ENCODE results near the gene NFE2L1.
"Not testable (repeated sequence)": the region's sequence is repeated elsewhere in the genome, so short reads cannot be mapped to it uniquely, and the experiment has no call there.

Gene NFE2L1

GRCh38 chr17:48062273-48062672 is 14.1 kb downstream of the NFE2L1 start:
- Histone ChIP-seq H3K36me3 (ENCODE audit: control insufficient read depth, insufficient read depth, low read length) (no peaks in the 10 kb centered on the region), H3K27ac (no peak overlapping the region), H2AFZ (no peak overlapping the region), H3K4me3 (ENCODE audit: low read depth, low read length) (no peak overlapping the region), H3K9me3 (ENCODE audit: control insufficient read depth, low read length) (no peaks in the 10 kb centered on the region), H3K4me1 (peaks cover 3% of the 10 kb centered on the region), H3K9ac (no peak overlapping the region), H3K4me2 (ENCODE audit: low read length) (no peak overlapping the region), H3K79me2 (peaks cover 2% of the 10 kb centered on the region), H3K27me3 (ENCODE audit: control insufficient read depth, insufficient read depth, low read length) (no peaks in the 10 kb centered on the region)
- no peak for TF ChIP-seq CTCF (IDR thresholded peaks at IDR 0.05)

DNA sequence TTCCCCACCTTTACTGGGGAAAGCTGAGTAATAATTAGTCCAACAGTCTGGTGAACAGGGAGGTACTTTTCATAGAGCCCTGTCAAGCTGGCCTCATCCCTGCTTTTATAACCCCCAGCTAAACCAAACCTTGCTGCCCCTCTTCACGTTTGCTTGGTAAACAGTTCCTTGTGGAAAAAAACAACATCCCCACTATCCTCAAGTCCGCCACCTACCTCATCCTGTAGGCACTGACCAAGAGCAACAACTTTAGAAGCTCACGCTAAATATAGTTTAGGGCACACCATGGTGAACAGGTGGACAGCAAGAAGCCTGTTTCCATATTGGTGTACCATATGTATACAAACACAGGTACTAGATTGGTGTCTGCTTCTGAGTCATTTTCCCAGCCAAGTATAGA is 16.5 kb downstream of the NFE2L1 start:
- H3K27me3 ChIP-seq (ENCODE audit: control insufficient read depth, insufficient read depth, low read length): no peaks in the 10 kb centered on the region
- peaks cover 2% of the 10 kb centered on the region for H3K79me2 ChIP-seq
- H3K4me2 ChIP-seq (ENCODE audit: low read length): no peak overlapping the region
- no peak overlapping the region for H3K27ac ChIP-seq
- no peak overlapping the region for H2AFZ ChIP-seq
- H3K36me3 ChIP-seq (ENCODE audit: control insufficient read depth, insufficient read depth, low read length): no peaks in the 10 kb centered on the region
- no peak overlapping the region for H3K9ac ChIP-seq
- H3K9me3 ChIP-seq (ENCODE audit: control insufficient read depth, low read length): no peaks in the 10 kb centered on the region
- no peak overlapping the region for H3K4me3 ChIP-seq (ENCODE audit: low read depth, low read length)
- no peak for TF ChIP-seq CTCF (IDR thresholded peaks at IDR 0.05)
- peaks cover 3% of the 10 kb centered on the region for H3K4me1 ChIP-seq

DNA sequence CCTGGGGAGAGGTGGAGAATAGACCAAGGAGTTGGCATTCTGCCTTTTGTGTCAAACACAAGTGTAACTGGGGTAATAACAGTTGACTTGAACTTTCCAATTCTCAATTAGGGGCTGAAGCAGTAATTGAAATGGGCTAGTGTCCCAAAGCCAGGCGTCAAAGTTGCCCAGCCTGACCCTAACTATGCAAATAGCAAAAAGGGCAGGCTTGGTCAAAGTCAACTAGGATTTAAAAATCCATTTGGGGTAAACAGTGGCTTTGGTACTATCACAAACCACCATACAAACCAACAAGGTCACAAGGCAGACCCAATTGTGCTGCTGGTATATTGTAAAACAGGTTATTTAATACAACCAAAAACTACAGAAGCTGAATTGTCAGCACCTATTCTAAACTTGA is 18.0 kb downstream of the NFE2L1 start:
- Histone ChIP-seq H3K79me2 (peaks cover 2% of the 10 kb centered on the region), H3K9ac (no peak overlapping the region), H3K9me3 (ENCODE audit: control insufficient read depth, low read length) (no peaks in the 10 kb centered on the region), H2AFZ (no peak overlapping the region), H3K27me3 (ENCODE audit: control insufficient read depth, insufficient read depth, low read length) (no peaks in the 10 kb centered on the region), H3K4me1 (peaks cover 3% of the 10 kb centered on the region), H3K36me3 (ENCODE audit: control insufficient read depth, insufficient read depth, low read length) (no peaks in the 10 kb centered on the region), H3K4me3 (ENCODE audit: low read depth, low read length) (no peak overlapping the region), H3K4me2 (ENCODE audit: low read length) (no peak overlapping the region), H3K27ac (no peak overlapping the region)
- TF ChIP-seq CTCF (IDR thresholded peaks at IDR 0.05): no peak

GRCh38 chr17:48066656-48067055 is 18.5 kb downstream of the NFE2L1 start:
- Histone ChIP-seq H3K4me2 (ENCODE audit: low read length) (no peak overlapping the region), H2AFZ (no peak overlapping the region), H3K36me3 (ENCODE audit: control insufficient read depth, insufficient read depth, low read length) (no peaks in the 10 kb centered on the region), H3K79me2 (peaks cover 2% of the 10 kb centered on the region), H3K27ac (no peak overlapping the region), H3K9me3 (ENCODE audit: control insufficient read depth, low read length) (no peaks in the 10 kb centered on the region), H3K27me3 (ENCODE audit: control insufficient read depth, insufficient read depth, low read length) (no peaks in the 10 kb centered on the region), H3K9ac (no peak overlapping the region), H3K4me3 (ENCODE audit: low read depth, low read length) (no peak overlapping the region), H3K4me1 (peaks cover 3% of the 10 kb centered on the region)
- TF ChIP-seq CTCF (IDR thresholded peaks at IDR 0.05): no peak

DNA sequence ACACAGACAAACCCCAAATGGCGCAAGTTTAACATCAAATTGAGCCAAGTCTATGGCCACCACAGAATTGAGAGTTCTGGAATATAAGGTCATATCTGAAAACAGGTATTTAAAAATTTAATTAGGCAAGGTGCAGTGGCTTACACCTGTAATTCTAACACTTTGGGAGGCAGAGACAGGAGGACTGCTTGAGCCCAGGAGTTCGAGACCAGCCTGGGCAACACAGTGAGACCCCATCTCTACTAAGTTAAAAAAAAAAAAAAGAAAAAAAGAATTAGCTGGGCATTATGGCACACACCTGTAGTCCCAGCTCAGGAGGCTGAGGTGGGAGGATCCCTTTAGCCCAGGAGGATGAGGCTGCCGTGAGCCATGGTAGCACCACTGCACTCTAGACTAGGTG is 19.1 kb downstream of the NFE2L1 start:
- H3K4me3 ChIP-seq (ENCODE audit: low read depth, low read length): no peak overlapping the region
- TF ChIP-seq CTCF (IDR thresholded peaks at IDR 0.05): no peak
- H2AFZ ChIP-seq: no peak overlapping the region
- H3K9me3 ChIP-seq (ENCODE audit: control insufficient read depth, low read length): no peaks in the 10 kb centered on the region
- no peak overlapping the region for H3K27ac ChIP-seq
- H3K79me2 ChIP-seq: peaks cover 2% of the 10 kb centered on the region
- no peak overlapping the region for H3K4me2 ChIP-seq (ENCODE audit: low read length)
- H3K27me3 ChIP-seq (ENCODE audit: control insufficient read depth, insufficient read depth, low read length): no peaks in the 10 kb centered on the region
- H3K9ac ChIP-seq: no peak overlapping the region
- H3K36me3 ChIP-seq (ENCODE audit: control insufficient read depth, insufficient read depth, low read length): no peaks in the 10 kb centered on the region
- peaks cover 3% of the 10 kb centered on the region for H3K4me1 ChIP-seq

GRCh38 chr17:48067808-48068207 is 19.6 kb downstream of the NFE2L1 start:
- H3K4me2 ChIP-seq (ENCODE audit: low read length); H3K27ac ChIP-seq; H2AFZ ChIP-seq; H3K4me1 ChIP-seq; H3K9ac ChIP-seq; H3K36me3 ChIP-seq (ENCODE audit: control insufficient read depth, insufficient read depth, low read length); H3K4me3 ChIP-seq (ENCODE audit: low read depth, low read length); H3K79me2 ChIP-seq; H3K27me3 ChIP-seq (ENCODE audit: control insufficient read depth, insufficient read depth, low read length); H3K9me3 ChIP-seq (ENCODE audit: control insufficient read depth, low read length): not testable (repeated sequence)
